ENCODE measurements around the gene SSR1.
"Not testable (repeated sequence)": the region's sequence is repeated elsewhere in the genome, so short reads cannot be mapped to it uniquely, and the experiment has no call there.

The SSR1 gene

DNA sequence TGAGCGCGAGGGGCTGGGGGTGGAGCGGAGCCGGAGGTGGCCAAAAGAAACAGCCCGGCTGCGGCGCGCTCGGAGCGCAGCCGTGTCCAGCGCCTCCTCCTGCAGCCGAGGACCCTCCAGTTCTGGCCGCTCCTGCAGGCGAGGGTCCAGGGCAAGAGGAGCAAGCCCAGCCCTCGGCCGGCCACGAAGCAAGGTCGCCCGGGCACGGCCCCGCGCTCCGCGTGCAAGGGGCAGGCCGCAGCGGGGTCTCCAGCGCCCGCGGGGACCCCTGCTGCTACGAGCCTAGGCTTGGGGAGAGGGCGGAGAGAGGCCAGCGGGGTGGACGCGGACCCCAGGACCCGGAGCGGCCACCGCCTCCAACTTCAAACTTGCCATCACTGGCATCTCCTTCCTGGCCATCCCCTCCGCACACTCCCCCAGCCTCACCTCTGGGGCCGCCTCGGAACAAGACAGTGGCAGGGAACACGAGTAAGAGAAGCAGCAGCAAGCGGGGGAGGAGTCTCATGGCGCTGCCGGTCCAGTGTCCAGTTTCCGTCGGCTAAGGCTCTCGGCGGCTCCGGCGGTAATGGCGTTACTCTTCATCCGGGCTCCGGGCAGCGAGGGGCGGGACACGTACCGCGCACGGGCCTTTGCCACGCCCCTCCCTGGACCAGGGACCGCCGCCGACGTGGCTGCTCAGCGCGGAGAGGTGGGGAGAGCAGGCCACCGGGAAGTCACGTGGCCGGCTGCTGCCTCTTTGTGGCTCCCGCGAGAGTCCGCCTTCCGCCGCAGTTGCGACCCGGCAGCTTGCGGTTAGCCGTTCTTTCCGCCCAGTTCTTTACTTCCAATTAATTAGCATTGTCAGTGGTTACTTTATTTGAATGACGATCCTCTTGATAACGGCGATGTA, at the start of gene SSR1:
Gene SSR1, minus strand, starts transcription at position 584 of the 889 bp plus-strand sequence. Its CDS starts 79 bp downstream, at position 505.
- peak; percentile 93 for DNase-seq (ENCODE audit: low read depth)
- TF ChIP-seq, protein P1, sequence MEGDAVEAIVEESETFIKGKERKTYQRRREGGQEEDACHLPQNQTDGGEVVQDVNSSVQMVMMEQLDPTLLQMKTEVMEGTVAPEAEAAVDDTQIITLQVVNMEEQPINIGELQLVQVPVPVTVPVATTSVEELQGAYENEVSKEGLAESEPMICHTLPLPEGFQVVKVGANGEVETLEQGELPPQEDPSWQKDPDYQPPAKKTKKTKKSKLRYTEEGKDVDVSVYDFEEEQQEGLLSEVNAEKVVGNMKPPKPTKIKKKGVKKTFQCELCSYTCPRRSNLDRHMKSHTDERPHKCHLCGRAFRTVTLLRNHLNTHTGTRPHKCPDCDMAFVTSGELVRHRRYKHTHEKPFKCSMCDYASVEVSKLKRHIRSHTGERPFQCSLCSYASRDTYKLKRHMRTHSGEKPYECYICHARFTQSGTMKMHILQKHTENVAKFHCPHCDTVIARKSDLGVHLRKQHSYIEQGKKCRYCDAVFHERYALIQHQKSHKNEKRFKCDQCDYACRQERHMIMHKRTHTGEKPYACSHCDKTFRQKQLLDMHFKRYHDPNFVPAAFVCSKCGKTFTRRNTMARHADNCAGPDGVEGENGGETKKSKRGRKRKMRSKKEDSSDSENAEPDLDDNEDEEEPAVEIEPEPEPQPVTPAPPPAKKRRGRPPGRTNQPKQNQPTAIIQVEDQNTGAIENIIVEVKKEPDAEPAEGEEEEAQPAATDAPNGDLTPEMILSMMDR (conservative IDR thresholded peaks at IDR 0.05; ENCODE audit: control insufficient read depth, insufficient read depth, low read depth, low read length): no peak
- peak within 1 kb of the TSS; percentile 81 for H3K4me3 ChIP-seq (ENCODE audit: control insufficient read depth, low read depth, low read length)

DNA sequence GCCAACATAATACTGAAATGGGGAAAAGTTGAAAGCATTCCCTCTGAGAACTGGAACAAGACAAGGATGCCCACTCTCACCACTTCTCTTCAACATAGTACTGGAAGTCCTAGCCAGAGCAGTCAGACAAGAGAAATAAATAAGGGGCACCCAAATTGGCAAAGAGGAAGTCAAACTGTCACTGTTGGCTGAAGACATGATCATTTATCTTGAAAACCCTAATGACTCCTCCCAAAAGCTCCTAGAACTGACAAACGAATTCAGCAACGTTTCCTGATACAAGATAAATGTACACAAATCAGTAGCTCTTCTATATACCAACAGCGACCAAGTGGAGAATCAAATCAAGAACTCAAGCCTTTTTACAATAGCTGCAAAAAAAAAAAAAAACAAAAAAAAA, 38.9 kb upstream of the SSR1 start:
- H3K4me3 ChIP-seq (ENCODE audit: control insufficient read depth, low read depth, low read length): not testable (repeated sequence)

DNA sequence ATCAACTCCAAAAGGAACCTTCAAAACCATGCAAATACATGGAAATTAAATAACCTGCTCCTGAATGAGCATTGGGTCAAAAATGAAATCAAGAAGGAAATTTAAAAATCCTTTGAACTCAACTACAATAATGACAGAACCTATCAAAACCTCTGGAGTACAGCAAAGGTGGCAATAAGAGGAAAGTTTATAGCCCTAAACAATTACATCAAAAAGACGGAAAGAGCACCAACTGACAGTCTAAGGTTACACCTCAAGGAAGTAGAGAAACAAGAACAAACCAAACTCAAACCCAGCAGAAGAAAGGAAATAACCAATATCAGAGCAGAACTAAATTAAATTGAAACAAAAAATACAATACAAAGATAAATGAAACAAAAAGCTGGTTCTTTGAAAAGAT, 37.6 kb upstream of the SSR1 start:
- H3K4me3 ChIP-seq (ENCODE audit: control insufficient read depth, low read depth, low read length); DNase-seq (ENCODE audit: low read depth): not testable (repeated sequence)

More for the DNA sequence above, 38.9 kb upstream of the SSR1 start:
- DNase-seq (ENCODE audit: low read depth): not testable (repeated sequence)

DNA sequence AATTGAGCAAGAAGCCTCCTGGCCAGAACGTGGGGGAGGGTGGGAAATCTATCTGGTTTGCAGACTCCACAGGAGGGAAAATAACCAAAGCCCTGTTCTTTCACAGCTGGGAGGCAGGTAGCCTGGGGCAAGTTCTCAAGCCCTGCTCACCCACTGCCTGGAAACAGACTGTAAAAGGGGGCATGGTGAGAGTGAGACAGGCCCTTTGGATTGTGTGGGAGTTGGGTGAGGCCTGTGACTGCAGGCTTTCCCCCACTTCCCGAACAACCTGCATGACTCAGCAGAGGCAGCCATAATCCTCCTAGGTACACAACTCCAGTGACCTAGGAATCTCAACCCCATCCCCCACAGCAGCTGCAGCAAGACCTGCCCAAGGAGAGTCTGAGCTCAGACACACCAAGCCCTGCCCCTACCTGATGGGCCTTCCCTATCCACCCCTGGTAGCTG, 34.6 kb upstream of the SSR1 start:
- DNase-seq (ENCODE audit: low read depth): peak; percentile 7
- not testable (repeated sequence) for H3K4me3 ChIP-seq (ENCODE audit: control insufficient read depth, low read depth, low read length)

DNA sequence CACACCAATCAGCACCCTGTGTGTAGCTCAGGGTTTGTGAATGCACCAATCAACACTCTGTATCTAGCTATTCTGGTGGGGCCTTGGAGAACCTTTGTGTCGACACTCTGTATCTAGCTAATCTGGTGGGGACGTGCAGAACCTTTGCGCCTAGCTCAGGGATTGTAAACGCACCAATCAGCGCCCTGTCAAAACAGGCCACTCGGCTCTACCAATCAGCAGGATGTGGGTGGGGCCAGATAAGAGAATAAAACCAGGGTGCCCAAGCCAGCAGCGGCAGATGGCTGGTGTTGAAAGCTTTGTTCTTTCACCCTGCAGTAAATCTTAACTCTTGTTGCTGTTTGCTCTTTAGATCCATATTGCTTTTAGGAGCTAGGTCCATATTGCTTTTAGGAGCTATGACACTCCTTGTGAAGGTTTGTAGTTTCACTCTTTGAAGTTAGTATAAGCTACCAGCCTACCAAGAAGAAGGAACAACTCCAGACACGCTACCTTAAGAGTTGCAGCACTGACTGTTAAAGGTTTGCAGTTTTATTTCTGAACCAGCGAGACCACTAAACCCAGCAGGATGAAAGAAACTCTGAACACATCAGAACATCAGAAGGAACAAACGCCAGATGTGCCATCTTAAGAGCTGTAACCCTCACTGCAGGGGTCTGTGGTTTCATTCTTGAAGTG, 31.9 kb upstream of the SSR1 start:
- not testable (repeated sequence) for H3K4me3 ChIP-seq (ENCODE audit: control insufficient read depth, low read depth, low read length); DNase-seq (ENCODE audit: low read depth)

DNA sequence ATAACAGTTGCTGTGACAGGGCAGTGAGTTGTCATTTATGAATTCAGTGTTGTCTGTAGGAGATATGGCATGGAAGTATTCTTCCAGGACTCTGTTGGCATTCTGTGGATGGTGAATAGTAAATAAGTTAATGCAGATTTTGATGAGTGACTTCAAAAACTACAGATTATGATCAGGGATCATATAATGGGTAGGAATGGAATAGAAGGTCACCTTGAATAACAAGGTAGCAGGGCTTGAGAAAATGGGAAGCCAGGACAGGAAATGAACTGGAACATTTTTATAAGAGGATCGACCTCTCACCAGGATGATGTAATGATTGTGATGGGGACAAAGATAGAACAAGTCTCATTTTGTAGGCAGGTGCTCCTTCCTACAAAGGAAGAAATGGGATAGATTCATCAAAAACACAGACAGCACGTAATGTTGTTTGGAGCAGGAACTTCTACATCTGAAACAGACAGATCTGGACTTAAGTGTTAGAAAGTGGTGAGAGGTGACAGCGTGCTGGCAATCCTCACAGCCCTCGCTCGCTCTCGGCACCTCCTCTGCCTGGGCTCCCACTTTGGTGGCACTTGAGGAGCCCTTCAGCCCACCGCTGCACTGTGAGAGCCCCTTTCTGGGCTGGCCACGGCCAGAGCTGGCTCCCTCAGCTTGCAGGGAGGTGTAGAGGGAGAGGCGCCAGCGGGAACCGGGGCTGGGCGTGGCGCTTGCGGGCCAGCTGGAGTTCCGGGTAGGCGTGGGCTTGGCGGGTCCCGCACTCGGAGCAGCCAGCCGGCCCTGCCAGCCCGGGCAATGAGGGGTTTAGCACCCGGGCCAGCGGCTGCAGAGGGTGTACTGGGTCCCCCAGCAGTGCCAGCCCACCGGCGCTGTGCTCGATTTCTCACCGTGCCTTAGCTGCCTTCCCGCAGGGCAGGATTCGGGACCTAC, 30.8 kb upstream of the SSR1 start:
- TF ChIP-seq, protein P1 (conservative IDR thresholded peaks at IDR 0.05; ENCODE audit: control insufficient read depth, insufficient read depth, low read depth, low read length): no peak
- no peak overlapping the region for H3K4me3 ChIP-seq (ENCODE audit: control insufficient read depth, low read depth, low read length)

DNA sequence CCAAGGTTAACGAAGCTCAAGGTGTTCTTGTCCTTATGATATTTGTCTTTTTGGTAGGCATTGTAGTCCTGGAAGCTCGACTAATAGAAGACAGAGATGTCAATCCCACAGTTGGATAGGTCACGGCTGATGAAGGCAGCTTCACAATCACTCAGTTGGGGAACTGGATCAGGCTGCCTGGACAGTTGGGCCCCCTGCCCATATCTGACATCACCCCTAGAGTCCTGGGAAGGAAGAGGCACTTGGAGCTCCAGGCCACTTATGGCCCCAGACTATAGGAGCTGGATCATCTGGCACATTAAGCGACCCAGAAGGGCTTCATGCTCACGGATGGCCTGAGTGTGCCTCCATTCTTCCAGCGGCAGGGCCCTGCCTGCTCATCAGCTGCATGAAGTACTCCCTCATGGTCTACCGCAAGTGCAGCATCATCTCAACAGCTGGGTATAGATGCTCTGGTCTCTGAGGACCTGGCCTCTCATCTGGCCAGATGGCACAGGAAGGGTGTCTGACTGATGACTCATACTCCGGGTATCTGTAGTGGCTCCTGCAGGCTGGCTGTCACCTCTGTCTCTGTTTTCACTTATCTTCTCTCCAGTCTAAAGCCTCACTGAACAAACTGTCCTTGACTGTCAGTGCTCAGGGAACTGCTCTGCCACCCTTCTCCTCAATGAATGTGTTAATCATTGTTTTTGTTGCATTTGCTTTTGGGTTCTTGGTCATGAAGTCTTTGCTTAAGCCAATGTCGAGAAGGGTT, 29.2 kb upstream of the SSR1 start:
- peak; percentile 40 for DNase-seq (ENCODE audit: low read depth)
- TF ChIP-seq, protein P1 (conservative IDR thresholded peaks at IDR 0.05; ENCODE audit: control insufficient read depth, insufficient read depth, low read depth, low read length): no peak
- no peak overlapping the region for H3K4me3 ChIP-seq (ENCODE audit: control insufficient read depth, low read depth, low read length)

More for the DNA sequence above, 30.8 kb upstream of the SSR1 start:
- no peak for DNase-seq (ENCODE audit: low read depth)

DNA sequence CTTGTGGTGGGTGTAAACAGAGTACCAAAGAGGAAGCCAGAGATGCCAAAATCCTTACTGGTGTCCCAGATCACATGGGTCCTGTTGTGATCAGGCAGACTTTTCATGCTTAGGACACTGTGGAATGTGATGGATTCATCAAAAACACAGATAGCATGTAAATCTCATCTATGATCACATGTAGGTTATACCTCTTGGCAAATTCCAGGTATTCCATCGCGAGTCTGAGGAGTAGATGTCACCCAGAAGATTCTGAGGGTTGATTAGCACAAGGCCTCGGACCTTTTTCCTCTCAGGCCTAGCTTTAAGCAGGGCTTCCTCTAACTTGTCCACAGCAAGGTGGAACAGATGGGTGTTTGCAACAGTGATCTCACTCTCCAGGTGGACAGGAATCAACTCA, 28.3 kb upstream of the SSR1 start:
- no peak overlapping the region for H3K4me3 ChIP-seq (ENCODE audit: control insufficient read depth, low read depth, low read length)
- DNase-seq (ENCODE audit: low read depth): no peak
- TF ChIP-seq, protein P1 (conservative IDR thresholded peaks at IDR 0.05; ENCODE audit: control insufficient read depth, insufficient read depth, low read depth, low read length): no peak
